H54 (cell line): ENCODE measurements around the gene ARHGAP20.

Source experiments
- DNase-seq: peaks from one replicate; pipeline ENCODE4 v3.0.0; 2011; ENCODE audit warnings: low spot score, mixed read lengths; ENCODE audit not compliant: insufficient read length
- FAIRE-seq: peaks from 3 replicates; lab custom pipeline; 2011; peaks lifted over from hg19 to GRCh38; lab: Jason Lieb, UNC
- POLR2A ChIP-seq: IDR thresholded peaks from 2 replicates; pipeline ENCODE4 v1.6.1; 2011; ENCODE audit warnings: low read depth, mild to moderate bottlenecking, low read length

The ARHGAP20 gene

GRCh38 chr11:110564676-110565356, 147.4 kb downstream of the ARHGAP20 start:
- no peak for DNase-seq
- no peak for FAIRE-seq
- no peak for TF ChIP-seq POLR2A

- no peak for FAIRE-seq
- DNase-seq, result no peak
- TF ChIP-seq POLR2A, result no peak
These were observed 167.5 kb downstream of the ARHGAP20 start for GRCh38 chr11:110544779-110545178.

GRCh38 chr11:110538154-110538553, 174.1 kb downstream of the ARHGAP20 start:
- no peak for FAIRE-seq
- TF ChIP-seq POLR2A, result no peak
- no peak for DNase-seq

- no peak for TF ChIP-seq POLR2A
- no peak for DNase-seq
- no peak for FAIRE-seq
These were observed 181.1 kb downstream of the ARHGAP20 start for GRCh38 chr11:110530900-110531741.

- FAIRE-seq, result no peak
- no peak for TF ChIP-seq POLR2A
- DNase-seq, result no peak
These were observed 183.2 kb downstream of the ARHGAP20 start for GRCh38 chr11:110529043-110529442.

GRCh38 chr11:110527146-110527545, 185.1 kb downstream of the ARHGAP20 start:
- no peak for FAIRE-seq
- DNase-seq, result no peak
- TF ChIP-seq POLR2A, result no peak
